HCT116 (cell line): Measurements from ENCODE around the gene RALB. TPM values are rescaled to one million over a fixed set of nuclear protein-coding genes. Genes with fewer than 3 reads are reported as not detected.

Source experiments
- ATAC-seq: fragments of 200-7000 bp; cut with Tn5 transposase; 2 replicates; pipeline ENCODE4 v1.9.1; 2020; ENCODE audit warnings: mild to moderate bottlenecking, moderate library complexity
- Bru-seq: library from RNA; stranded (reverse); fragments of 400-500 nt; gene quantifications from one replicate; lab custom pipeline; 2021; lab: Mats Ljungman, UMichigan
- BruChase-seq, 2 experiments: library from RNA; stranded (reverse); fragments of 400-500 nt; gene quantifications; one replicate each; lab custom pipeline; 2021; lab: Mats Ljungman, UMichigan
- BruUV-seq: library from RNA; stranded (reverse); fragments of 400-500 nt; replicated peaks from 2 replicates; lab custom pipeline; 2021; lab: Mats Ljungman, UMichigan
- CTCF ChIA-PET: fragments of 300-600 bp; sonication (Branson Sonifier 250); formaldehyde crosslinking; loops from one replicate; lab custom pipeline; 2021; ENCODE audit warnings: antibody characterized with exemption; lab: Charles Lee
- POLR2A ChIA-PET: fragments of 300-600, 350-600 bp; sonication (Branson Sonifier 250); formaldehyde crosslinking; loops from one replicate; lab custom pipeline; 2021; ENCODE audit warnings: antibody characterized with exemption; lab: Charles Lee
- RAD21 ChIA-PET, 2 experiments: fragments of 300-600 bp; sonication (Branson Sonifier 250); formaldehyde crosslinking; loops; one replicate each; lab custom pipeline; 2023; ENCODE audit warnings: low total read pairs in 2 of 2; ENCODE audit not compliant: uncharacterized antibody in 2 of 2, unreplicated experiment in 2 of 2, low non-redundant PET in 1 of 2; lab: Charles Lee
- DNase-seq: peaks from one replicate; pipeline ENCODE4 v3.0.0-alpha.2; 2010; ENCODE audit warnings: low read depth, low spot score
- H2AFZ ChIP-seq: fragments of 200-600 bp; shearing (Covaris generic), sonication (generic); 2 replicates; pipeline ENCODE4 v1.6.1; 2017; ENCODE audit warnings: low read depth, mixed run types, mixed read lengths, antibody characterized with exemption, low read length; ENCODE audit not compliant: poor library complexity, severe bottlenecking
- H3K27ac ChIP-seq: 2 replicates; pipeline ENCODE4 v1.5.1; 2012; ENCODE audit warnings: low read depth, low read length
- H3K27me3 ChIP-seq: fragments of 200-600 bp; sonication (generic); 2 replicates; pipeline ENCODE4 v1.6.1; 2016; ENCODE audit warnings: mixed run types, low read length, mixed read lengths; ENCODE audit not compliant: insufficient read depth
- H3K36me3 ChIP-seq, 2 experiments: fragments of 200-500 bp in 1 of 2; fragments of 200-600 bp in 1 of 2; sonication (Bioruptor generic) in 1 of 2; sonication (generic) in 1 of 2; 2 replicates each; pipeline versions ENCODE4 v1.5.1 to v1.6.1; 2014 to 2016; ENCODE audit warnings: low read length in 2 of 2, inconsistent platforms in 1 of 2, mixed read lengths in 1 of 2, mixed run types in 1 of 2; ENCODE audit not compliant: insufficient read depth in 2 of 2, control insufficient read depth in 1 of 2
- H3K4me1 ChIP-seq, 2 experiments: fragments of 200-600 bp in 1 of 2; sonication (generic) in 1 of 2; 2 replicates each; pipeline versions ENCODE4 v1.5.1 to v1.6.1; 2012 to 2017; ENCODE audit warnings: low read length in 2 of 2, inconsistent platforms in 1 of 2, mild to moderate bottlenecking in 1 of 2, mixed read lengths in 1 of 2, mixed run types in 1 of 2, moderate library complexity in 1 of 2; ENCODE audit not compliant: insufficient read depth in 2 of 2, control insufficient read depth in 1 of 2
- H3K4me2 ChIP-seq: fragments of 200-600 bp; sonication (generic); 2 replicates; pipeline ENCODE4 v1.6.1; 2017; ENCODE audit warnings: mixed run types, low read length, mixed read lengths
- H3K4me3 ChIP-seq, 2 experiments: fragments of 200-600 bp in 1 of 2; sonication (generic) in 1 of 2; replicated peaks in 1 of 2; 2 replicates each; pipeline ENCODE4 v1.5.1; 2011 to 2016; ENCODE audit warnings: low read length in 2 of 2, control low read depth in 1 of 2, low read depth in 1 of 2, mild to moderate bottlenecking in 1 of 2, mixed read lengths in 1 of 2, mixed run types in 1 of 2
- H3K79me2 ChIP-seq: fragments of 200-600 bp; sonication (generic); 2 replicates; pipeline ENCODE4 v1.6.1; 2017; ENCODE audit warnings: mild to moderate bottlenecking, mixed run types, low read length, moderate library complexity, mixed read lengths; ENCODE audit not compliant: insufficient read depth
- H3K9ac ChIP-seq: fragments of 200-600 bp; sonication (generic); 2 replicates; pipeline ENCODE4 v1.6.1; 2016; ENCODE audit warnings: low read length, mixed read lengths
- H3K9me2 ChIP-seq: fragments of 200-600 bp; sonication (generic), shearing (Covaris generic); 2 replicates; pipeline ENCODE4 v1.6.1; 2017; ENCODE audit warnings: mixed run types, mild to moderate bottlenecking, moderate library complexity; ENCODE audit not compliant: insufficient read depth
- H3K9me3 ChIP-seq, 2 experiments: fragments of 200-500 bp in 1 of 2; fragments of 200-600 bp in 1 of 2; sonication (Bioruptor generic) in 1 of 2; sonication (generic) in 1 of 2; 2 replicates each; pipeline ENCODE4 v1.6.1; 2014 to 2017; ENCODE audit warnings: low read length in 2 of 2, mixed read lengths in 2 of 2, inconsistent platforms in 1 of 2, low read depth in 1 of 2, mild to moderate bottlenecking in 1 of 2, mixed run types in 1 of 2, moderate library complexity in 1 of 2; ENCODE audit not compliant: control insufficient read depth in 1 of 2, insufficient read depth in 1 of 2
- H4K20me1 ChIP-seq: fragments of 200-600 bp; sonication (generic), shearing (Covaris generic); 2 replicates; pipeline ENCODE4 v1.6.1; 2017; ENCODE audit warnings: mixed run types, mild to moderate bottlenecking, moderate library complexity; ENCODE audit not compliant: insufficient read depth
- ELF1 ChIP-seq: IDR thresholded peaks from 2 replicates; pipeline ENCODE4 v1.6.1; 2012; ENCODE audit warnings: low read depth, borderline replicate concordance
- POLR2A ChIP-seq: IDR thresholded peaks from 2 replicates; pipeline ENCODE4 v1.7.0; 2011; ENCODE audit warnings: borderline replicate concordance; ENCODE audit not compliant: insufficient read depth, insufficient read length; ENCODE audit errors: extremely low read depth
- POLR2AphosphoS5 ChIP-seq: IDR thresholded peaks from 2 replicates; pipeline ENCODE4 v1.6.1; 2011; ENCODE audit warnings: mild to moderate bottlenecking, low read depth, low read length, moderate library complexity
- RAD21 ChIP-seq: IDR thresholded peaks from 2 replicates; pipeline ENCODE4 v1.6.1; 2012; ENCODE audit warnings: low read depth, mild to moderate bottlenecking
- SIN3A ChIP-seq: IDR thresholded peaks from 2 replicates; pipeline ENCODE4 v1.6.1; 2012; ENCODE audit warnings: low read depth
- SP1 ChIP-seq: IDR thresholded peaks from 2 replicates; pipeline ENCODE4 v1.6.1; 2012; ENCODE audit warnings: low read depth
- intact Hi-C: fragments of 100-400 bp; cut with micrococcal nuclease; formaldehyde crosslinking; loops from 2 replicates; pipeline ENCODE4 v1.10.0; 2022
- long read RNA-seq: library from polyadenylated mRNA; unstranded; transcript quantifications from one replicate; pipeline ENCODE4 v2.0.0, GENCODE V29; 2021; ENCODE audit not compliant: unreplicated experiment
- polyA plus RNA-seq: library from polyadenylated mRNA; unstranded; fragments of >200 nt; gene quantifications from 2 replicates; pipeline ENCODE4 v1.2.1, GENCODE V29; 2012; ENCODE audit warnings: missing spikeins
- total RNA-seq: library from RNA; stranded (reverse); gene quantifications from one replicate; pipeline ENCODE4 v1.2.1, GENCODE V29; 2021; ENCODE audit not compliant: unreplicated experiment
- TF ChIP-seq, protein P1 (sequence below): IDR thresholded peaks from 2 replicates; pipeline ENCODE4 v1.6.1; 2012
- TF ChIP-seq, protein P2 (sequence below): IDR thresholded peaks from 2 replicates; pipeline ENCODE4 v1.6.1; 2012; ENCODE audit warnings: low read depth

RALB gene, protein sequence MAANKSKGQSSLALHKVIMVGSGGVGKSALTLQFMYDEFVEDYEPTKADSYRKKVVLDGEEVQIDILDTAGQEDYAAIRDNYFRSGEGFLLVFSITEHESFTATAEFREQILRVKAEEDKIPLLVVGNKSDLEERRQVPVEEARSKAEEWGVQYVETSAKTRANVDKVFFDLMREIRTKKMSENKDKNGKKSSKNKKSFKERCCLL
- 42.8 TPM for total RNA-seq
- polyA plus RNA-seq = 47.4 and 60.1 TPM in 2 replicates
- Bru-seq, nascent RNA = percentile 71 among the genes with signal in this experiment
- BruChase-seq, experiment 1, labeled RNA remaining after a 6-hour chase = percentile 81 among the genes with signal in this experiment
- percentile 71 among the genes with signal in this experiment for BruChase-seq, experiment 2, labeled RNA remaining after a 2-hour chase
- long read RNA-seq, transcript RALB-201 (5 exons, 2,344 nt) = major isoform, 94 of 195 reads
- long read RNA-seq, transcript RALB-203 (5 exons, 1,252 nt) = minor isoform, 56 of 195 reads
- long read RNA-seq, partial matches to known transcripts = 21 of 195 reads
- long read RNA-seq, other reads (novel, unspliced or antisense) = 22 of 195 reads

DNA sequence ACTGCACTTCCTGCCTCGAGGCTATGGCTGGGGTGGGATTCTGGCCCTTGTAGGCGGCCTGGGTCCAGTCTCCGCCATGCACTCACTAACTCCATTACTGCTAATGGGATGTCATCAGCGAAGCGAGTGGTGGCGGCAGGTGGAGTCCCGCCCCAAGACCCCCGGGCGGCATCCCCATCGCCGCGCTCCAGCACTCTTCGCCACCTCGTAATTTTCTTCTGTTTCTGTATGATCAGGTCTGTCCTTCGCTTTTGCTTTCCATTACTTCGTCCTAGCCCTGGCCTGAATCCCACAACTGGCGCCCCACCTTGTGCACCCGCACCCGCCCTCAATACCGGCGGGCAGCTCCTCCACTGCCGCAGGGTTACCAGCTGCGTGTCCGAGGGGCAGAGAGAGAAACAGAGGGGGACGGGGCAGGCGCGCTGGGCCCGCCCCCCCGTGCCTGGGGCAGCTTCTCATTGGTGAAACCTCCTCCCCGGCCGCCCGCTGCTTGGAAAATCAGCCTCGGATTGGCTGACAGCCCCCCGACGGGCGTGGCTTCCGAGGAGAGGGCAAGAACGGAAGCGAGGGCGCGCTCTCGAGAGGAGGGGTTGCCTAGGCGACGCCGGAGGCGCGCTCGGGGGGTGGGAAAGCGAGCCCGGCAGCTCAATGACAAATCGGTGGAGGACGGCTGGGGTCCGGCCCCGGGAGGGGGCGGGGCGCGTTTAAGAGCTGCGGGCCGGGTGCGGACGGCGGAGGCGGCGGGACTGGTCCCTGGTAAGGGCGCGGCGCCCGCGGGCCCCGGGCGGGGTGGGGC lies at the start of gene RALB:
RALB (plus strand) TSS at position 628 of the 796 bp plus-strand sequence. CDS start 25,813 bp downstream, outside the sequence.
- peak; percentile 96 for DNase-seq
- H3K27ac ChIP-seq = peak within 1 kb of the TSS; percentile 62
- no TSS peak for BruUV-seq

More for the DNA sequence above, at the start of gene RALB:
- peak within 1 kb of the TSS; percentile 78 to 83 for H3K4me3 ChIP-seq
- H3K27me3 ChIP-seq = no peaks in the 10 kb centered on the region
- peaks cover 38% of the 10 kb centered on the region for H3K79me2 ChIP-seq
- peak within 1 kb of the TSS; percentile 91 for H3K4me2 ChIP-seq
- H3K9ac ChIP-seq = peak within 1 kb of the TSS; percentile 73
- CTCF ChIA-PET = interaction anchor here (0.9 to 1.3 kb wide), 5 partner anchors 12 to 77 kb away, joined by 3 to 6 read pairs (median 3); no protein-coding TSS in a partner anchor
- ATAC-seq = peak; percentile 92
- RAD21 ChIA-PET = interaction anchor here in 1 of 2 experiments (0.7 kb wide), 1 partner anchor 12 kb away, joined by 3 read pairs; no protein-coding TSS in a partner anchor
- POLR2A ChIA-PET = interaction anchor here (0.6 to 1.2 kb wide), 7 partner anchors 9 to 822 kb away, joined by 3 to 7 read pairs (median 3); partner anchors contain the start of gene TMEM185B
- intact Hi-C loops = loop anchor here (5.0 kb wide), 1 partner anchor 60 kb away; no protein-coding TSS in a partner anchor
- H4K20me1 ChIP-seq = no peaks in the 10 kb centered on the region
- no peaks in the 10 kb centered on the region for H3K36me3 ChIP-seq
- no peaks in the 10 kb centered on the region for H3K9me2 ChIP-seq
- no peaks in the 10 kb centered on the region for H3K9me3 ChIP-seq
- no peak within 1 kb of the TSS for H2AFZ ChIP-seq
- peaks cover 7 to 18% of the 10 kb centered on the region in 2 experiments; a peak in 3 of 4 replicates for H3K4me1 ChIP-seq
- TF ChIP-seq, protein P1, sequence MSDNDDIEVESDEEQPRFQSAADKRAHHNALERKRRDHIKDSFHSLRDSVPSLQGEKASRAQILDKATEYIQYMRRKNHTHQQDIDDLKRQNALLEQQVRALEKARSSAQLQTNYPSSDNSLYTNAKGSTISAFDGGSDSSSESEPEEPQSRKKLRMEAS = peak; percentile 47; the same call in 1 of the 2 replicates
- TF ChIP-seq ELF1 = no peak; the same call in 1 of the 2 replicates
- TF ChIP-seq SIN3A = peak; percentile 22; the same call in 1 of the 2 replicates
- TF ChIP-seq, protein P2, sequence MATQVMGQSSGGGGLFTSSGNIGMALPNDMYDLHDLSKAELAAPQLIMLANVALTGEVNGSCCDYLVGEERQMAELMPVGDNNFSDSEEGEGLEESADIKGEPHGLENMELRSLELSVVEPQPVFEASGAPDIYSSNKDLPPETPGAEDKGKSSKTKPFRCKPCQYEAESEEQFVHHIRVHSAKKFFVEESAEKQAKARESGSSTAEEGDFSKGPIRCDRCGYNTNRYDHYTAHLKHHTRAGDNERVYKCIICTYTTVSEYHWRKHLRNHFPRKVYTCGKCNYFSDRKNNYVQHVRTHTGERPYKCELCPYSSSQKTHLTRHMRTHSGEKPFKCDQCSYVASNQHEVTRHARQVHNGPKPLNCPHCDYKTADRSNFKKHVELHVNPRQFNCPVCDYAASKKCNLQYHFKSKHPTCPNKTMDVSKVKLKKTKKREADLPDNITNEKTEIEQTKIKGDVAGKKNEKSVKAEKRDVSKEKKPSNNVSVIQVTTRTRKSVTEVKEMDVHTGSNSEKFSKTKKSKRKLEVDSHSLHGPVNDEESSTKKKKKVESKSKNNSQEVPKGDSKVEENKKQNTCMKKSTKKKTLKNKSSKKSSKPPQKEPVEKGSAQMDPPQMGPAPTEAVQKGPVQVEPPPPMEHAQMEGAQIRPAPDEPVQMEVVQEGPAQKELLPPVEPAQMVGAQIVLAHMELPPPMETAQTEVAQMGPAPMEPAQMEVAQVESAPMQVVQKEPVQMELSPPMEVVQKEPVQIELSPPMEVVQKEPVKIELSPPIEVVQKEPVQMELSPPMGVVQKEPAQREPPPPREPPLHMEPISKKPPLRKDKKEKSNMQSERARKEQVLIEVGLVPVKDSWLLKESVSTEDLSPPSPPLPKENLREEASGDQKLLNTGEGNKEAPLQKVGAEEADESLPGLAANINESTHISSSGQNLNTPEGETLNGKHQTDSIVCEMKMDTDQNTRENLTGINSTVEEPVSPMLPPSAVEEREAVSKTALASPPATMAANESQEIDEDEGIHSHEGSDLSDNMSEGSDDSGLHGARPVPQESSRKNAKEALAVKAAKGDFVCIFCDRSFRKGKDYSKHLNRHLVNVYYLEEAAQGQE = no peak
- peak; percentile 61 for TF ChIP-seq POLR2A
- TF ChIP-seq POLR2AphosphoS5 = peak; percentile 69
- peak; percentile 87 for TF ChIP-seq SP1
- TF ChIP-seq RAD21 = no peak
